GM19239 (cell line): ENCODE results near the gene NCKAP5.

Experiments
- DNase-seq: peaks from one replicate; pipeline ENCODE4 v3.0.0; 2011; ENCODE audit warnings: low spot score; ENCODE audit not compliant: insufficient read length
- FAIRE-seq: peaks from 2 replicates; lab custom pipeline; 2011; peaks lifted over from hg19 to GRCh38; lab: Jason Lieb, UNC

NCKAP5 gene

GRCh38 chr2:132883430-132883829, 684.8 kb downstream of the NCKAP5 start:
- no peak for FAIRE-seq

GRCh38 chr2:132881546-132881945, 686.7 kb downstream of the NCKAP5 start:
- no peak for DNase-seq
- FAIRE-seq: no peak

More at GRCh38 chr2:132883430-132883829, 684.8 kb downstream of the NCKAP5 start:
- DNase-seq: no peak

- DNase-seq (no peak), FAIRE-seq (no peak)
Measured at GRCh38 chr2:132877923-132878322, 690.3 kb downstream of the NCKAP5 start.

- no peak for DNase-seq
- no peak for FAIRE-seq
Measured at GRCh38 chr2:132876745-132877391, 691.4 kb downstream of the NCKAP5 start.

GRCh38 chr2:132875193-132875592, 693.1 kb downstream of the NCKAP5 start:
- FAIRE-seq: no peak

GRCh38 chr2:132873738-132874137, 694.5 kb downstream of the NCKAP5 start:
- DNase-seq (no peak), FAIRE-seq (no peak)

More at GRCh38 chr2:132875193-132875592, 693.1 kb downstream of the NCKAP5 start:
- DNase-seq: no peak

GRCh38 chr2:132871831-132872230, 696.4 kb downstream of the NCKAP5 start:
- FAIRE-seq (no peak), DNase-seq (no peak)

GRCh38 chr2:132863961-132864360, 704.3 kb downstream of the NCKAP5 start:
- FAIRE-seq (no peak), DNase-seq (no peak)

GRCh38 chr2:132860220-132860619, 708.0 kb downstream of the NCKAP5 start:
- no peak for DNase-seq
- peak; percentile 26 for FAIRE-seq

GRCh38 chr2:132859590-132859989, 708.7 kb downstream of the NCKAP5 start:
- FAIRE-seq (no peak), DNase-seq (no peak)

- DNase-seq (no peak), FAIRE-seq (no peak)
Measured at GRCh38 chr2:132857319-132857718, 710.9 kb downstream of the NCKAP5 start.

- FAIRE-seq (no peak), DNase-seq (no peak)
Measured at GRCh38 chr2:132850688-132851087, 717.6 kb downstream of the NCKAP5 start.

GRCh38 chr2:132849118-132849517, 719.1 kb downstream of the NCKAP5 start:
- DNase-seq: no peak

GRCh38 chr2:132845339-132845738, 722.9 kb downstream of the NCKAP5 start:
- DNase-seq: no peak
- FAIRE-seq: no peak

More at GRCh38 chr2:132849118-132849517, 719.1 kb downstream of the NCKAP5 start:
- no peak for FAIRE-seq

GRCh38 chr2:132844585-132844984, 723.7 kb downstream of the NCKAP5 start:
- FAIRE-seq (no peak), DNase-seq (no peak)

- FAIRE-seq (no peak), DNase-seq (no peak)
Measured at GRCh38 chr2:132837769-132838168, 730.5 kb downstream of the NCKAP5 start.

- DNase-seq: no peak
- no peak for FAIRE-seq
Measured at GRCh38 chr2:132830321-132830827, 737.9 kb downstream of the NCKAP5 start.

GRCh38 chr2:132825601-132826000, 742.7 kb downstream of the NCKAP5 start:
- FAIRE-seq (no peak), DNase-seq (no peak)

GRCh38 chr2:132824716-132825115, 743.5 kb downstream of the NCKAP5 start:
- FAIRE-seq (no peak), DNase-seq (no peak)

GRCh38 chr2:132816234-132816633, 752.0 kb downstream of the NCKAP5 start:
- DNase-seq: no peak
- FAIRE-seq: no peak

GRCh38 chr2:132815516-132815915, 752.7 kb downstream of the NCKAP5 start:
- DNase-seq (no peak), FAIRE-seq (no peak)

- no peak for FAIRE-seq
- no peak for DNase-seq
Measured at GRCh38 chr2:132814651-132815050, 753.6 kb downstream of the NCKAP5 start.
